ENCODE results near the gene DIP2B.
"Not testable (repeated sequence)": the region's sequence is repeated elsewhere in the genome, so short reads cannot be mapped to it uniquely, and the experiment has no call there.

Gene DIP2B

DNA sequence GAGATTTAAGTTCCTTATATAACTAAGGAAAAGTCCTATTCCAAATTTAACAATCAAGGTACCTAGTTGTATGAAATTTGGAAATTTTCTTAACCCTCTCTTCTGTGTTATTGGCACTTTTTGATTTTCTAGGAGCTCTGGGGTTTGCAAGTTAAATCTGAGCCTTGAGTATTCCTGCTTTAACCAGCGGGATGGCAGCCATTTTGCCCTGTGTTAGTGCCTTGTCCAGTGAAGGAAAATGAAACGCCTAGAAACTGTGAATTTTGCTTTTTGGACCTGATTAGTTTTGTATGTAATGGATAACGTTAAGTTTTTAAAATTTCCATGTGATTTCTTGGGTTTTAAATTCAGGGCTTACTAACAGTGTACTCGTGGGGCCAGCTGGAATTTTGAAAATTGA, 45.1 kb downstream of the DIP2B start:
- no peak for DNase-seq (ENCODE audit: low read depth in 2 of 2)

DNA sequence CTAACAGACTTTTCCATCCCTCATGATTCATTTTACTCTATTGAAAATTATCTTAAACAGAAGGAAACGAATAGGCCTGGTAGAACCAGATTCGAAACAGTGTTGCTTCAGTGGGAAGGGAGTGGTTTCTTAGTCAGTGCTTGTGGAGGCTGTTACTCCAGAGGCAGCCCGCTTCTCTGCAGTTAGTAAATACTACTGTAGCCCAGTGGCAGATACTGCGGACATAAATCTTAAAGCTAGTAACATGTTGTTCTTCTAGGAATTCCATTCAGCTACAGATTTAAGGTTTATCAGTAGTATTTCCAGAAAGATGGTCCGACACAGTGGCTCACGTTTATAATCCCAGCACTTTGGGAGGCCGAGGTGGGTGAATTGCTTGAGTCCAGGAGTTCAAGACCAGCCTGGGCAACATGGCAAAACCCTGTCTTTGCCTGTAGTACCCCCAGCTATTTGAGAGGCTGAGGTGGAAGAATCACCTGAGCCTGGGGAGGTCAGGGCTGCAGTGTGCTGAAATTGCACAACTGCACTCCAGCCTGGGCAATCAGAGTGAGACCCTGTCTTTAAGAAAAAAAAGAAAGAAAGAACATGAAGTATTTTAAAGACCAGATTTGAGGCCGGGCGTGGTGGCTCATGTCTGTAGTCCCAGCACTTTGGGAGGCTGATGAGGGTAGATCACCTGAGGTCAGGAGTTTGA, 45.9 kb downstream of the DIP2B start:
- DNase-seq (ENCODE audit: low read depth in 2 of 2) = no peak

DNA sequence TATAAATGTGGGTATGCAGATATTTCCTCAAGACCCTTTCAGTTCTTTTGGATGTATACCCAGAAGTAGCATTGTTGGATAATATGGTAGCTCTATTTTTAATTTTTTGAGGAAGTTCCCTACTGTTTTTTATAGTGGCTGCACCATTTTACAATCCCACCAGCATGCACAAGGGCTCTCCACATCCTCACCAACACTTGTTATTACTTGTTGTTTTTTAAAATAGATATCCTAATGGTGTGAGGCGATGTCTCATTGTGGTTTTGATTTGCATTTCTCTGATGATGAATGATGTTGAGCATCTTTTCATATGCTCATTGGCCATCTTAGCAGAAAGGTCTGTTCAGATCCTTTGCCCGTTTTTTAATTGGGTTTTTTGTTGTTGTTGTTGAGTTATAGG, 47.1 kb downstream of the DIP2B start:
- DNase-seq (ENCODE audit: low read depth in 2 of 2) = no peak

DNA sequence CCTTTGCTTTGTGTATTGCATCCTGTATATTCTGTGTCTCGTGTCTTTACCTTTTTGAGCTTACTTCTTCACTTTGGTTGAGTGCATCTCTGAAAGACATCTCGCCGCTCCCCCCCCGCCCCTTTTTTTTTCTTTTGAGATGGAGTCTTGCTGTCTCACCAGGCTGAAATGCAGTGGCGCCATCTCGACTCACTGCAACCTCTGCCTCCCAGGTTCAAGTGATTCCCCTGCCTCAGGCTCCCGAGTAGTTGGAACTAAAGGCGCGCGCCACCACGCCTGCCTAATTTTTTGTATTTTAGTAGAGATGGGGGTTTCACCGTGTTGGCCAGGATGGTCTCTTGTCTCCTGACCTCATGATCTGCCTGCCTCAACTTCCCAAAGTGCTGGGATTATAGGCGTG, 49.9 kb downstream of the DIP2B start:
- DNase-seq (ENCODE audit: low read depth in 2 of 2) = no peak

DNA sequence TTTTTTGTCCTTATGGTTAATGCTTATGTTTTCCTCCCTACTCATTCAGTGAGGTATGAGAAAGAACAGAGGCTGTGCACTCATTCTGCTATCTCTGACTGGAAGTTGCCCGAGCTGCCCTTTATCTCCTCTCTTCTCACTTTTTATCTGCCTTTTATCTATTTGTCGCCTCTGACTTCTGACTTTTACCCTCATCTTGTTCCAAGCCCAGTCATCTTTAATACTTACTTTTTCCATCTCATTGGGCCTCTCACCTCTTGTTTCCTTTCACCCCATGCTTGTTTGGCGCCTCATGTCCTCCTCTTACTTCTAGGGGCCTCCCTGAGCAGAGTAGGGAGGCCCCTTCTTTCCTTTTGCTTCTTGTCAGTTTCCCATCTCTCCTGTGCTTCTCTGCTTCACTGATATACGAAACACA, 50.7 kb downstream of the DIP2B start:
- DNase-seq (ENCODE audit: low read depth in 2 of 2) = no peak

DNA sequence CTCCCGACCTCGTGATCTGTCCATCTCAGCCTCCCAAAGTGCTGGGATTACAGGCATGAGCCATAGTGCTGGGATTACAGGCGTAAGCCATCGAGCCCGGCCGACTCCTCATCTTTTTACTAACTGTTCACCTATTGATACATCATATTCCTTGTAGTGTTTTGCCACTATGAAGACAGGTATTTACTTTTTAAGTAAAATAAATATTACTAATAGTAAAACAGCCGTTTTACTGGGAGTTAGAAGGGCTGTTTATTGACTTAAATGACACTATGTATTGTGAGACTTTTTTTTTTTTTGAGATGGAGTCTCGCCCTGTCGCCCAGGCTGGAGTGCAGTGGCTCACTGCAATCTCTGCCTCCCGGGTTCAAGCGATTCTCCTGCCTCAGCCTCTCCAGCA, 51.5 kb downstream of the DIP2B start:
- DNase-seq (ENCODE audit: low read depth in 2 of 2) = no peak

DNA sequence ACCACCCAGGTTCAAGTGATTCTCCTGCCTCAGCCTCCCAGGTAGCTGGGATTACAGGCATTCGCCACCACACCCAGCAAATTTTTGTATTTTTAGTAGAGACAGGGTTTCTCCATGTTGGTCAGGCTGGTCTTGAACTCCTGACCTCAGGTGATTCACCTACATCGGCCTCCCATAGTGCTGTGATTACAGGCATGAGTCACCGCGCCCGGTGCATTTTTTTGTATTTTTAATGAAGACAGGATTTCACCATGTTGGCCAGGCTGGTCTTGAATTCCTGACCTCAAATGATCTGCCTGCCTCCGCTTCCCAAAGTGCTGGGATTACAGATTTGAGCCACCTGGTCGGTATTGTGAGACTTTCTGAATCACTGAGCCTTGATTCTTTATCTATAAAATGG, 52.0 kb downstream of the DIP2B start:
- DNase-seq (ENCODE audit: low read depth in 2 of 2) = not testable (repeated sequence)

DNA sequence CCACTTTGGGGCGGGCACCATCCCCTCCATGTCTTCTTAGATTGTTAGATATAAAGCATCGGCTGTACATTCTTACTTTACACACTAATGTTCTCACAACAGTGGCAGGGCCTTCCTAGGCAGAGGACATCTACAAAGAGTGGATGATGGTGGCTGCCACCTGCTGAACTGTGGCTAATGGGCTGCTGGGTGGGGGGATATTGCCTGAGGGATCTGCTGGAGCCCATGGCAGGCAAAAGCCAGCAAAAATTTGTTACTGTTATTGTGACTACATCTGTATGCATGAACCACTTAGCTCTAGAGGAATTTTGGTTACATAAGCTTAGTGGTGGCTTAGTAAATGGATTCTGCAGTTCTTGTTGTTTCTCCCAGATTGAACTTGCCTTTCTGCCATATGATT, 52.6 kb downstream of the DIP2B start:
- DNase-seq (ENCODE audit: low read depth in 2 of 2) = no peak

DNA sequence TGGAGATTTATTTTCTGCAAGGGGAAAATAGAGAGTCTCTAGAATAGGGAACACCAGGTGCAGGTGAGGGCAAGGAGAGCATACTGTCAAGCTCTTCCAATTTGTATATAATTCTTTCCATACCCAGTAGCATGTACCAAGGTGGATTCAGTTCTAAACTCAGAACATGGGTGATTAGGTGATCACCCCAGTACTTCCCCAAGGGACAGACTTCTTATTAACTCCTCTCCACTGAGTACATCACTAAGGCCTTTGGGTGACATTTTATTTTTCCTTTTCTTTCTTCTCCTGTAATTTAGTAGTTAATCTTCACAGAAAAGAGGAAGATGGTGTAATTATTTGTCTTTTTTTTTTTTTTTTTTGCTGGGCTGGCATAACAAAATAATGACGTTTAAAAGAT, 54.2 kb downstream of the DIP2B start:
- no peak for DNase-seq (ENCODE audit: low read depth in 2 of 2)

DNA sequence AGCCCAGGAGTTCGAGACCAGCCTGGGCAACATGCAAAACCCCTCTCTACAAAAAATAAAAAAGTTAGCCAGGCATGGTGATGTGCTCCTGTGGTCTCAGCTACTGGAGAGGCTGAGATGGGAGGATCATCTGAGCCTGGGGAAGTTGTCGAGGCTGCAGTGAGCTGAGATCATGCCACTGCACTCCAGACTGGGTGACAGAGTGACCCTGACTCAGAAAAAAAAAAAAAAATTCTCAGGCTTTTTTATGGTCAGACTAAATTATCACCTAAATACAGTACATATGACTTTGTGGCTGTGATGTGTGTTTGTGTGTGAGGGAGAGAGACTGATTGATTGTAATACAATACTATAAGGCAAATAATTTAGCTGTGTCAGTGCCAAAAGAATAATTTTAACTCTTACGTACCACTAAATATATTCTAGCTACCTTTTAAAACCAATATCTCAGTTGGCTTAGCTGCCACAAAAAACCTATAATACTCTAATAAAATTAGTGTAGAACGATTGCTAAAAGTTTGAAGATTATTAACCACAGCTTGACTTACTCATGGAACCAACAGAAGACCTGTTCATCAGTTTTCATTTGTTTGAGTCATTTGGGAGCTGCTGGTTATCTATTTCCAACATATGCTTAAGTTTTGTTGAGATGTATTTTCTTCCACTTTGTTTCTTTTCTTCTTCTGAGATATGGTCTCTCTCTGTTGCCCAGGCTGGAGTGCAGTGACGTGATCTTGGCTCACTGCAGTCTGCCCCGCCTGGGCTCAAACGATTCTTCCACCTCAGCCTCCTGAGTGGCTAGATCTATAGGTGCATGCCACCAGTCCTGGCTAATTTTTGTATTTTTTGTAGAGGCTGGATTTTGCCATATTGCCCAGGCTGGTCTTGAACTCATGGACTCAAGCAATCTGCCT, 58.0 kb downstream of the DIP2B start:
- no peak for DNase-seq (ENCODE audit: low read depth in 2 of 2)

DNA sequence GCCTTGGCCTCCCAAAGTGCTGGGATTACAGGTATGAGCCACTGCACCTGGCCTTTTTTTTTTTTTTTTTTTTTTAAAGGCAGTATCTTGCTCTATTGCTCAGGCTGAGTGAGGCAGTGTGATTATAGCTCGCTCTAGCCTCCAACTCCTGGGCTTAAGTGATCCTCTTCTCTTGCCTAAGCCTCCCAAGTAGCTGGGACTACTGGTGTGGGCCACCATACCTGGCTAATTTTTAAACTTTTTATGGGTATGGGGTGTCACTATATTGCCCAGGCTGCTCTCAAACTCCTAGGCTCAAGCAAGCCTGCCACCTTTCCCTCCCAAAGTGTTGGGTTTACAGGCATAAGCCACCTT, 58.6 kb downstream of the DIP2B start:
- no peak for DNase-seq (ENCODE audit: low read depth in 2 of 2)

DNA sequence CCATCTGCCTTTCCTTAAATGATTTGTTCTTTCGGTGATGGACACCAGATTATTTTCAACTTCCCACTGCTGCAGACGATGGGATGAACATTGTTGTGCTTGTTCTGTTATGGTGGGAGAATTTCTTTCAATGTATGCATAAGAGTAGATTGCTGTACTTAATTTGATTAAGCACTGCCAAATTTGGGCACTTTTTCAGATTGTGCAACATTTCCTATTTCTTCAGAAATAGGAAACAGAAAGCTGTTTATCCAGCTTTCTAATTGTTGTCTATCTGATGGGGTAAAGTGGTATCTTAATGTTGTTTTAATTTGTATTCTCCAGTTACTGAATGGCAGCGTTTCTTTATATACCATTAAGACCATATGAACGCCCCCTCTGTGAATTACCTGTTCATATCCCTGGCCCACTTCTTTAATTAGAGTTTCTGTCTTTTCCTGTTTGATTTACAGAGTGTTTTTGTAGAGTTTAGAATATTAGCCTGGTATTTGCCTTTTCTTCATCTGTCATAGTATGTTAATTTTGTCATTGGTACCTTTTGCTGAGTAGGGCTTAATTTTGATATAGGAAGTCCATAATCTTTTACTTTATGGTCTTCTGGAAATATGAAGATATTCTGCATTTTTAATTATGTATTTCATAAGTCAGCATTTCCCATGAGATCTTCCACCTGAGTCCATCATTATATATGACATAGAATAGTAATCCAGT, 59.6 kb downstream of the DIP2B start:
- no peak for DNase-seq (ENCODE audit: low read depth in 2 of 2)

DNA sequence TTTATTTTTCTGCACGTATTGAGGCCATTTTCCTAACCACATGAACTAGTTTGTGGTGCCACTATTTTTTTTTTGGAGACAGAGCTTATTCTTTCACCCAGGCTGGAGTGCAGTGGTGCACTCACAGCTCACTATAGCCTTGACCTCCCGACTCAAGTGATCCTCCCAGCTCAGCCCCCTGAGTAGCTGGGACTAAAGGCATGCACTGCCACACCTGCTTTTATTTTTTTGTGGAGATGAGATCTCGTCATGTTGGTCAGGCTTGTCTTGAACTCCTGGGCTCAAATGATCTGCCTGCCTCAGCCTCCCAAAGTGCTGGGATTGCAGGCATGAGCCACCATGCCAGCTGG, 60.1 kb downstream of the DIP2B start:
- DNase-seq (ENCODE audit: low read depth in 2 of 2) = no peak

DNA sequence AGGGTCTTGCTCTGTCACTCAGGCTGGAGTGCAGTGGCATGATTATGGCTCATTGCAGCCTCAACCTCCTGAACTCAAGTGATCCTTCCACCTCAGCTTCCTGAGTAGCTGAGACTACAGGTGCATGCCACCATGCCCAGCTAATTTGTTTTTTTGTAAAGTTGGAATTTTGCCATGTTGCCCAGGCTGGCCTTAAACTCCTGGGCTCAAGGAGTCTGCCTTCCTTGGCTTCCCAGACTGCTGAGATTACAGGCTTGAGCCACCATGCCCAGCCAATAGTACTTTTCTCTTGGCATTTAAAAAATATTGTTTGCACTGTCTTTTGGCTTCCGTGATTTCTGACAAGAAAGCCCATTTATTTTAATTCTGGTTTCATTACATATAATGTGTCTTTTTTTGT, 61.3 kb downstream of the DIP2B start:
- DNase-seq (ENCODE audit: low read depth in 2 of 2) = no peak

DNA sequence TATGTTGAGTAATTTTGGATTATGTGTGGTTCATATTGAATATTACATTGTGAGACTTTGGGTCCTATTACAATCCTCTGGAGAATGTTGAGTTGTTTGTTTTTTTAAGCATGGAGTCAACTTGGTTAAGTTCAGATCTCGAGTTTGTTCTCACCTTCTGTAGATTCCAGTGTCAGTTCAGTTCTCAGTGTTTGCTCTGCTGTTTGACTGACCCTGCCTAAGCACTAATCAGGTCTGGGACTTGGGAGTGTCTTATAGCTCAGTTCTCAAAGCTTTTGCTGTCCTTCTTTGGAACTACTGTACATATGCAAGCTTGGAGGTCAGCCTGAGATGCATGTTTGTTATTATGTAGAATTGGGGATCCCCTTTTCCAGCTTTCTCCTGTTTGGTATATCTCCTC, 63.1 kb downstream of the DIP2B start:
- no peak for DNase-seq (ENCODE audit: low read depth in 2 of 2)

DNA sequence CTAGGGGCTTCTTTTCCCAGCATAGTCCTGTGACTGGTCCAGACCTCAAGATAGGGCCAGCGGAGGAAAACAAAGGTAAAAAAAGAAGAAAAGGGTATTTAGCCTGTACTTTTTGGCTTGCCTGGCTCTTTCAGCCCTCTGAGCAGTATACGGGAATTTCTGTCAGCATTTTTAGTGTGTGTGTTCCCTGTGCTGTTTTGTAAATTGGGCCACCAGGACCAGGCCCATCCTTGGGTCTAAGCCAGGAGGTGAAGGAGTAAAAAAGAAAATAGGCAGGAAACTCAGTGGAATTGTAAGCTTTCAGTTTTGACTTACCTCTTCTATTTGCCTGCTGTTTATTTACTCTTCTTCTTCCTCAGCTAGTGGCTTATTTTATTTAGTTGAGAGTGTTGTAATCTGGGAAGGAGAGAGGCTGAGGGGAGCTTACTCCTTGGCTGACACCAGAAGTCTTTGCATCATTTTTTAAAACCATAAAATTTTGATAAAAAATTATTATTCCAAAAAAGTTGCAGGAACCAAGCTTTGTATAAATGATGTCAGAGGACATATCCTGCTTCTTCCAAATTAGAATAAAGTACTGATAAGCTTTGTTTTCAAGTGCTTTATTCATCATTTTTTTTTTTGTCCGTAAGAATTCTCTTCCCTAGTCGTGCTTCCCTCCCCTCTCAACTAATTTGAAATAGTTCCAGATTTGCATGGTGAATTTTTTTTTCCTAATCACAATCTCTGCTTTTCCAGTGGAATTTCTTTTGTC, 63.7 kb downstream of the DIP2B start:
- no peak for DNase-seq (ENCODE audit: low read depth in 2 of 2)

DNA sequence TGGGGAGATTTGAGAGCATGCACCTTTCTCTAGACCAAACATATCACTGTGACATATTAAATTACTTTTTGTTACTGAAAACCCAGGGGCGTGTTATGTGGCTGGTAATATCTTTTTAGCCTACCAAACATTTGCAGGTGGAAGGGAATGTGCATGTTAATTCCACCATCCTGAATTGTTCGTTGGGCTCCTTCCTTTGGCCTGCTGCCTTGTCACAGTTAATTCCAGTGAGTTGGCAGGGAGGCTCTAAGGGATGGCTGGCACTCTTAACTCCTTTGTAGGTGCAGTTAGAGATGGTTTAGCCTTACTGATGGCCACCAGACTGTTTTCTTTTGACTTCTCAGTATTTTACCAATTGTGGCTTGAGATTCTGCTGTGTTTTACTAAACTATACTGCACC, 64.5 kb downstream of the DIP2B start:
- DNase-seq (ENCODE audit: low read depth in 2 of 2) = no peak

DNA sequence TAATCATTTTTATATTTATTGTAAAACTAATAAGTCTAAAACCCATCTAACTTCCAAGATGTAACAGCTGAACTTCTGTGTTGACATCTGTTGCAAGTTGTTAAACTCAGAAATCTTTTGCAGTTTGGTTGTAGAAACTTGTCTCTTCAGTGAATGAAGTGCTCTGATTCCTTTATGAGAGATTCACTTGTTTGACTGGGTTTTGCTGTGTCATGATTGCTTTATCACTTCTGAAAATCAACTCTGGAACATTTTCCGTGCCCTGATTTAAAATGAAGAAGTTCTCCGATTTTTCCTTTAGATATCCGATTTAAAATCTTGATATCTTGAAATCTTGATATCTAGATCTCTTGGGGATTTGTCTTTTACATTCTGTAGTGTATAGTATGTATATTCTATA, 65.1 kb downstream of the DIP2B start:
- no peak for DNase-seq (ENCODE audit: low read depth in 2 of 2)

DNA sequence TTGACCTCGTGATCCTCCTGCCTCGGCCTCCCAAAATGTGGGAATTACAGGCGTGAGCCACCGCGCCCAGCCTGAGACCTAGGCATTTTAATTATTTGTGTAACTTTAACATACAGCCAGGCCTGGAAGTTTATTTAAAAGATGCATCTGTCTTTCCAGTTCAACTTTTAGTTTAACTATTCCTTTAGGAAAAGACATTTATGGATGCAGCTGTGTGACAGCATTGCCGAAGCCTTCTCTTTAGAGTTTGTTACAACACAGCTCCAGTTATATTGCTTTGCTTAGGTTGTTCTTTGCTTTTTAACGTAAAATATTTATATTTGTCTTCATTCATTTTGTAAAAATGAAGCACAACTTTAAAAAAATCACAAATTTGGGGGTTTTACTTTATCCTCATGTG, 67.0 kb downstream of the DIP2B start:
- DNase-seq (ENCODE audit: low read depth in 2 of 2) = no peak

DNA sequence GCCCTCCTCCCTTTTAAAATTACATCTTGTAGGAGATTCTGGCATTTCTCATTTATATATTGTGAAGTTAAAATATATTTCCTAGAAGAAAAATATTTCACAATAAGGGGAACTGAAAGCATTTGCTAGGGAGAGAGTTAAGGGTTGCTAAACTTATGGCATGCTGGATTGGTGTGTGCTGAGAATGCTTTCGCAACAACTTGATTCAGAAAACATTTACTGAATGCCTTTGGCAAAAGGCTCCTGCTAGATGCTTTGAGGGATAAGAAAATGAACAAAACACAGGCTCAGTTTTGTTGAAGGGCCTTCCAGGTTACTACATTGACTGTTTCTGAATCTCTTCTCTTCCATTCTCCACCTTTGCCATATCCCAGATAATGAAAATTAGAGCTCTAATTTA, 67.5 kb downstream of the DIP2B start:
- no peak for DNase-seq (ENCODE audit: low read depth in 2 of 2)

DNA sequence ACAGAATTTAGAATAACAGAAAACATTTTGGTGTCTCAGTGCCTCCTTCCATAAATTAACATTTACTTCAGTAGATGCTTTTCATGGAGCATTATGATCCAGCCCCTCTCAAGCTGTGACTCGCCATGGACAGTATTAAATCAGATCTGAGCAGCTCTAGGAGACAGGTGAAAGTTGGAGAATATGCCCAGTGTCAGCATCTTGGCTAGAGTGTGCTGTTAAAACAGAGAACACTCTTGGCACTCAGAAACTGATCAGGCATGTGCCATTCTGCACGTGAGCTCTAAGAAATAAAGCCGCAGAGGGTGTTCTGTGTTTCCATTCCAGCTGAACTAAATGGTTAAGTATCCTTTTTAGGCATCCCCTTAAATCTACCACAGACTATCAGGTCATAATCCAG, 68.0 kb downstream of the DIP2B start:
- DNase-seq (ENCODE audit: low read depth in 2 of 2) = no peak

DNA sequence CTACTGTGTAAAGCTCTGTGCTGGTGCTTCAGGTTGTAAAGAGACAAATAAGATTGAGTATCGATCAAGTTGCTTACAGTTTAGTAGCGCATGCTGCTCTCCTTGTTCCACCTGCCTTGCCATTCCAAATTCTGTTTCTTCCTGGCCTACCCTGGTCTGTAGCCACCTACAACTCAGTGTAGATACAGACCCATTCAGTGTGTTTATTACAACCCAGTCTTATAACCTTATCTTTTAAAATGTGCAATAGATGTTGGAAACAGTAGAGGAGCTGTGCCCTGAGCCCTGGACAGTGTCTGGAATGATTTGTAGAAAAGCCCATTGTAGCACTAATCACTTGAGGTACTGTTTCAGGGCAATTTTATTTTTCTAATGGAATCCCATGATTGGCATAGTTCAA, 68.5 kb downstream of the DIP2B start:
- DNase-seq (ENCODE audit: low read depth in 2 of 2) = no peak

Measured in stimulated activated CD4-positive, alpha-beta T cell treated with anti-CD3 and anti-CD28 coated beads, Interleukin-1b, Interleukin-23, amount 100 ng/mL, for 1 hour (primary cell).